PC-9 (cell line): ENCODE results near the gene JADE1. TPM values are rescaled to one million over a fixed set of nuclear protein-coding genes. Genes with fewer than 3 reads are reported as not detected.

Source experiments
- BruUV-seq: library from RNA; stranded (reverse); fragments of 400-500 nt; replicated peaks from 2 replicates; lab custom pipeline; 2021; lab: Mats Ljungman, UMichigan
- CTCF ChIA-PET: fragments of 300-600 bp; sonication (Branson Sonifier 250); formaldehyde crosslinking; loops from one replicate; lab custom pipeline; 2022; ENCODE audit warnings: antibody characterized with exemption; lab: Charles Lee
- POLR2A ChIA-PET: fragments of 300-600 bp; sonication (Branson Sonifier 250); formaldehyde crosslinking; loops from one replicate; lab custom pipeline; 2022; ENCODE audit warnings: antibody characterized with exemption; ENCODE audit not compliant: unreplicated experiment; lab: Charles Lee
- DNase-seq, 2 experiments: peaks; one replicate each; pipeline versions ENCODE4 v3.0.0 to v3.0.0-alpha.2; 2015 to 2022; ENCODE audit warnings: mixed read lengths in 1 of 2
- H2AFZ ChIP-seq: fragments of 200-600 bp; sonication (generic); 2 replicates; pipeline ENCODE4 v1.8.1; 2017; ENCODE audit warnings: antibody characterized with exemption
- H3F3A ChIP-seq: fragments of 200-600 bp; sonication (generic); 2 replicates; pipeline ENCODE4 v1.8.1; 2017; ENCODE audit warnings: antibody characterized with exemption, mild to moderate bottlenecking, low read depth; ENCODE audit not compliant: insufficient read depth
- H3K27ac ChIP-seq: fragments of 200-600 bp; sonication (generic); 2 replicates; pipeline ENCODE4 v1.6.1; 2016; ENCODE audit warnings: mixed run types
- H3K27me3 ChIP-seq: fragments of 200-600 bp; sonication (generic); 2 replicates; pipeline ENCODE4 v1.6.1; 2016; ENCODE audit warnings: low read depth, mixed run types; ENCODE audit not compliant: insufficient read depth
- H3K36me3 ChIP-seq: fragments of 200-600 bp; sonication (generic); 2 replicates; pipeline ENCODE4 v1.6.1; 2016; ENCODE audit warnings: low read depth, mixed run types
- H3K4me1 ChIP-seq: fragments of 200-600 bp; sonication (generic); replicated peaks from 2 replicates; pipeline ENCODE4 v1.6.1; 2016; ENCODE audit warnings: mixed run types; ENCODE audit not compliant: insufficient read depth
- H3K4me2 ChIP-seq: fragments of 200-600 bp; sonication (generic); 2 replicates; pipeline ENCODE4 v1.6.1; 2017; ENCODE audit warnings: mixed run types
- H3K4me3 ChIP-seq: fragments of 200-600 bp; sonication (generic); 2 replicates; pipeline ENCODE4 v1.6.1; 2016; ENCODE audit warnings: mixed run types
- H3K79me2 ChIP-seq: fragments of 200-600 bp; sonication (generic); 2 replicates; pipeline ENCODE4 v1.6.1; 2017; ENCODE audit warnings: low read depth, mixed run types
- H3K9me2 ChIP-seq: fragments of 200-600 bp; sonication (generic); 2 replicates; pipeline ENCODE4 v1.8.1; 2017; ENCODE audit warnings: mild to moderate bottlenecking; ENCODE audit not compliant: insufficient read depth
- H3K9me3 ChIP-seq: fragments of 200-600 bp; sonication (generic); 2 replicates; pipeline ENCODE4 v1.8.1; 2016; ENCODE audit warnings: low read depth; ENCODE audit not compliant: insufficient read depth
- H4K20me1 ChIP-seq: fragments of 200-600 bp; sonication (generic); 2 replicates; pipeline ENCODE4 v1.8.1; 2017; ENCODE audit not compliant: insufficient read depth
- CTCF ChIP-seq: fragments of 200-600 bp; sonication (generic); conservative IDR thresholded peaks from 2 replicates; pipeline ENCODE4 v1.6.1; 2017; ENCODE audit warnings: mixed run types, antibody characterized with exemption, mild to moderate bottlenecking, moderate library complexity
- EZH2 ChIP-seq: fragments of 200-600 bp; sonication (generic); IDR thresholded peaks from 2 replicates; pipeline ENCODE4 v1.8.0; 2017; ENCODE audit warnings: antibody characterized with exemption, low read depth
- intact Hi-C: fragments of 100-400 bp; cut with micrococcal nuclease; formaldehyde crosslinking; loops from one replicate; pipeline ENCODE4 v1.10.0; 2022; ENCODE audit not compliant: unreplicated experiment
- total RNA-seq: library from RNA; stranded (reverse); gene quantifications from 2 replicates; pipeline ENCODE4 v1.2.3, GENCODE V29; 2021

The JADE1 gene
- total RNA-seq, 1 experiment from 2014 or later = 23.1 TPM

- H3K9me2 ChIP-seq = no peaks in the 10 kb centered on the region
- BruUV-seq = no TSS peak
- H4K20me1 ChIP-seq = no peaks in the 10 kb centered on the region; the same call in 1 of the 2 replicates
- no peaks in the 10 kb centered on the region for H3K9me3 ChIP-seq
- H2AFZ ChIP-seq = no peak overlapping the region
- no peaks in the 10 kb centered on the region for H3F3A ChIP-seq
- TF ChIP-seq CTCF (no peak), EZH2 (no peak)
- POLR2A ChIA-PET = no interaction called here
- intact Hi-C loops = no loop called here
- H3K27me3 ChIP-seq = no peaks in the 10 kb centered on the region
- H3K36me3 ChIP-seq = no peaks in the 10 kb centered on the region
- H3K4me2 ChIP-seq = no peak overlapping the region
- no peak overlapping the region for H3K27ac ChIP-seq
- H3K4me1 ChIP-seq = no peaks in the 10 kb centered on the region
- CTCF ChIA-PET = no interaction called here
- DNase-seq = no peak
- H3K4me3 ChIP-seq = no peak overlapping the region
- H3K79me2 ChIP-seq = peaks cover 6% of the 10 kb centered on the region; the same call in 1 of the 2 replicates
Measured at GRCh38 chr4:128844931-128845330, 35.4 kb downstream of the JADE1 start.

GRCh38 chr4:128846063-128846462 lies 36.6 kb downstream of the JADE1 start:
- no peak for DNase-seq
- TF ChIP-seq EZH2 (no peak), CTCF (no peak)
- Histone ChIP-seq H3K36me3 (no peaks in the 10 kb centered on the region), H3K4me1 (no peaks in the 10 kb centered on the region), H3K79me2 (no peaks in the 10 kb centered on the region), H3F3A (no peaks in the 10 kb centered on the region), H2AFZ (no peak overlapping the region), H4K20me1 (no peaks in the 10 kb centered on the region; the same call in 1 of the 2 replicates), H3K4me2 (no peak overlapping the region), H3K27me3 (no peaks in the 10 kb centered on the region), H3K9me2 (no peaks in the 10 kb centered on the region), H3K9me3 (no peaks in the 10 kb centered on the region), H3K4me3 (no peak overlapping the region), H3K27ac (no peak overlapping the region)
- BruUV-seq = no TSS peak
- ChIA-PET POLR2A (no interaction called here), CTCF (no interaction called here)
- intact Hi-C loops = no loop called here

GRCh38 chr4:128847082-128847724 lies 37.7 kb downstream of the JADE1 start:
- intact Hi-C loops = no loop called here
- no peaks in the 10 kb centered on the region; the same call in 1 of the 2 replicates for H4K20me1 ChIP-seq
- TF ChIP-seq CTCF = no peak
- no peak overlapping the region for H2AFZ ChIP-seq
- no peak overlapping the region for H3K27ac ChIP-seq
- H3K9me3 ChIP-seq = no peaks in the 10 kb centered on the region
- ChIA-PET CTCF (no interaction called here), POLR2A (no interaction called here)
- H3K36me3 ChIP-seq = no peaks in the 10 kb centered on the region
- H3K4me3 ChIP-seq = no peak overlapping the region
- no peaks in the 10 kb centered on the region for H3K79me2 ChIP-seq
- no peak for DNase-seq
- no TSS peak for BruUV-seq
- no peaks in the 10 kb centered on the region for H3K9me2 ChIP-seq
- no peaks in the 10 kb centered on the region for H3F3A ChIP-seq
- no peaks in the 10 kb centered on the region for H3K27me3 ChIP-seq
- no peaks in the 10 kb centered on the region for H3K4me1 ChIP-seq
- H3K4me2 ChIP-seq = no peak overlapping the region
